ENCODE measurements around the gene ITIH4. TPM values are rescaled to one million over a fixed set of nuclear protein-coding genes. Genes with fewer than 3 reads are reported as not detected.
A peak's percentile ranks its signal among the peaks of the same experiment; 100 is the strongest.

ITIH4 gene
- total RNA-seq, 1 donor from 2014 or later = 0.40 TPM

GRCh38 chr3:52769786-52770455, 60.6 kb downstream of the ITIH4 start:
- DNase-seq (ENCODE audit: low read depth in 2 of 2) = no peak

- DNase-seq (ENCODE audit: low read depth in 2 of 2) = peak; percentile 22 to 27
These were observed 67.0 kb downstream of the ITIH4 start for GRCh38 chr3:52763466-52763865.

Other genes with a start within 250 kb of the ITIH4 start
- gene PBRM1, start 144.8 kb downstream of the ITIH4 start, total RNA-seq = 42.7 and 53.2 TPM in 2 replicates
- gene GNL3, start 144.6 kb downstream of the ITIH4 start, total RNA-seq = 47.5 and 63.1 TPM in 2 replicates
- 41.0 and 47.2 TPM in 2 replicates for gene GLT8D1, start 124.9 kb downstream of the ITIH4 start, total RNA-seq
- 30.2 and 38.4 TPM in 2 replicates for gene SPCS1, start 124.6 kb downstream of the ITIH4 start, total RNA-seq
- 7.0 and 12.3 TPM in 2 replicates for gene NEK4, start 59.7 kb downstream of the ITIH4 start, total RNA-seq
- gene ITIH1, start 53.1 kb downstream of the ITIH4 start, total RNA-seq = not detected in 2 replicates
- 0.22 and 0.60 TPM in 2 replicates for gene ITIH3, start 35.9 kb downstream of the ITIH4 start, total RNA-seq
- gene MUSTN1, start 4.3 kb upstream of the ITIH4 start, total RNA-seq = 0.20 TPM in 1 of 2 replicates, not detected in the other
- gene STIMATE, start 66.9 kb upstream of the ITIH4 start, total RNA-seq = 7.0 and 9.7 TPM in 2 replicates
- gene SFMBT1, start 215.4 kb upstream of the ITIH4 start, total RNA-seq = 1.6 and 1.7 TPM in 2 replicates